ENCODE data around the gene DCLRE1B. TPM values are rescaled to one million over a fixed set of nuclear protein-coding genes. Genes with fewer than 3 reads are reported as not detected.

The DCLRE1B gene
- polyA plus RNA-seq, 1 donor from 2014 or later = 7.3 TPM

DNA sequence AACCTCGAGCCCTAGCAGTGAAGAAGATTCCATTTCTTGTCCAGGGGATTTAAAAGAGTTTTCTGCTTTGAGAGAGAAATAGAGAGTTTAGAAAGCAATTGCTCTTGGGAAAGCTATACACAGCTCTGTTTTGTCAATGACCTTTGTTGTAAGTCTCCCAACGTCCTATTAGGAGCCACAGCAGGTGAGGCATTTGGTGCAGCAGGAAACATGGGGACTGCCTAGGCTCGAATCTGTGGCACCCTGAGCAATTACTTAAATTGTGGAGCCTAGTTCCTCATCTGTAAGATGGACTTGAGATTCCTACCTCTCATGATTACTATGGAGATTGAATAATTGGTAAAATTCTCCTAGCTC lies 8.2 kb downstream of the DCLRE1B start:
- H3F3A ChIP-seq (ENCODE audit: insufficient read depth, low read length, poor library complexity, severe bottlenecking) = no peaks in the 10 kb centered on the region
- H3K27me3 ChIP-seq (ENCODE audit: insufficient read depth, low read depth, low read length) = no peaks in the 10 kb centered on the region
- no peak overlapping the region for H3K27ac ChIP-seq (ENCODE audit: low read length)
- no peak overlapping the region for H2AFZ ChIP-seq (ENCODE audit: low read depth, low read length)
- H3K4me3 ChIP-seq (ENCODE audit: low read length) = no peak overlapping the region
- H3K79me2 ChIP-seq (replicated peaks; ENCODE audit: insufficient read depth, low read length) = no peaks in the 10 kb centered on the region
- H3K9ac ChIP-seq (ENCODE audit: low read length) = no peak overlapping the region
- TF ChIP-seq EP300 (conservative IDR thresholded peaks at IDR 0.05; ENCODE audit: poor library complexity, severe bottlenecking) (no peak), TAF1 (IDR thresholded peaks at IDR 0.05; ENCODE audit: low read depth) (no peak), RAD21 (conservative IDR thresholded peaks at IDR 0.05) (no peak), EZH2 (IDR thresholded peaks at IDR 0.05; ENCODE audit: borderline replicate concordance, insufficient read depth, low read length, poor library complexity, severe bottlenecking) (no peak), SMC3 (conservative IDR thresholded peaks at IDR 0.05; ENCODE audit: poor library complexity) (no peak), POLR2AphosphoS5 (IDR thresholded peaks at IDR 0.05) (no peak)
- TF ChIP-seq, protein P1, sequence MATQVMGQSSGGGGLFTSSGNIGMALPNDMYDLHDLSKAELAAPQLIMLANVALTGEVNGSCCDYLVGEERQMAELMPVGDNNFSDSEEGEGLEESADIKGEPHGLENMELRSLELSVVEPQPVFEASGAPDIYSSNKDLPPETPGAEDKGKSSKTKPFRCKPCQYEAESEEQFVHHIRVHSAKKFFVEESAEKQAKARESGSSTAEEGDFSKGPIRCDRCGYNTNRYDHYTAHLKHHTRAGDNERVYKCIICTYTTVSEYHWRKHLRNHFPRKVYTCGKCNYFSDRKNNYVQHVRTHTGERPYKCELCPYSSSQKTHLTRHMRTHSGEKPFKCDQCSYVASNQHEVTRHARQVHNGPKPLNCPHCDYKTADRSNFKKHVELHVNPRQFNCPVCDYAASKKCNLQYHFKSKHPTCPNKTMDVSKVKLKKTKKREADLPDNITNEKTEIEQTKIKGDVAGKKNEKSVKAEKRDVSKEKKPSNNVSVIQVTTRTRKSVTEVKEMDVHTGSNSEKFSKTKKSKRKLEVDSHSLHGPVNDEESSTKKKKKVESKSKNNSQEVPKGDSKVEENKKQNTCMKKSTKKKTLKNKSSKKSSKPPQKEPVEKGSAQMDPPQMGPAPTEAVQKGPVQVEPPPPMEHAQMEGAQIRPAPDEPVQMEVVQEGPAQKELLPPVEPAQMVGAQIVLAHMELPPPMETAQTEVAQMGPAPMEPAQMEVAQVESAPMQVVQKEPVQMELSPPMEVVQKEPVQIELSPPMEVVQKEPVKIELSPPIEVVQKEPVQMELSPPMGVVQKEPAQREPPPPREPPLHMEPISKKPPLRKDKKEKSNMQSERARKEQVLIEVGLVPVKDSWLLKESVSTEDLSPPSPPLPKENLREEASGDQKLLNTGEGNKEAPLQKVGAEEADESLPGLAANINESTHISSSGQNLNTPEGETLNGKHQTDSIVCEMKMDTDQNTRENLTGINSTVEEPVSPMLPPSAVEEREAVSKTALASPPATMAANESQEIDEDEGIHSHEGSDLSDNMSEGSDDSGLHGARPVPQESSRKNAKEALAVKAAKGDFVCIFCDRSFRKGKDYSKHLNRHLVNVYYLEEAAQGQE (IDR thresholded peaks at IDR 0.05; ENCODE audit: borderline replicate concordance) = no peak
- H3K4me2 ChIP-seq (ENCODE audit: low read length) = no peak overlapping the region
- H3K9me3 ChIP-seq (ENCODE audit: low read length) = no peaks in the 10 kb centered on the region
- H4K20me1 ChIP-seq (ENCODE audit: insufficient read depth) = no peaks in the 10 kb centered on the region
- no peaks in the 10 kb centered on the region for H3K9me2 ChIP-seq (ENCODE audit: insufficient read depth, low read length)
- no peaks in the 10 kb centered on the region for H3K36me3 ChIP-seq (ENCODE audit: insufficient read depth, low read length)

DNA sequence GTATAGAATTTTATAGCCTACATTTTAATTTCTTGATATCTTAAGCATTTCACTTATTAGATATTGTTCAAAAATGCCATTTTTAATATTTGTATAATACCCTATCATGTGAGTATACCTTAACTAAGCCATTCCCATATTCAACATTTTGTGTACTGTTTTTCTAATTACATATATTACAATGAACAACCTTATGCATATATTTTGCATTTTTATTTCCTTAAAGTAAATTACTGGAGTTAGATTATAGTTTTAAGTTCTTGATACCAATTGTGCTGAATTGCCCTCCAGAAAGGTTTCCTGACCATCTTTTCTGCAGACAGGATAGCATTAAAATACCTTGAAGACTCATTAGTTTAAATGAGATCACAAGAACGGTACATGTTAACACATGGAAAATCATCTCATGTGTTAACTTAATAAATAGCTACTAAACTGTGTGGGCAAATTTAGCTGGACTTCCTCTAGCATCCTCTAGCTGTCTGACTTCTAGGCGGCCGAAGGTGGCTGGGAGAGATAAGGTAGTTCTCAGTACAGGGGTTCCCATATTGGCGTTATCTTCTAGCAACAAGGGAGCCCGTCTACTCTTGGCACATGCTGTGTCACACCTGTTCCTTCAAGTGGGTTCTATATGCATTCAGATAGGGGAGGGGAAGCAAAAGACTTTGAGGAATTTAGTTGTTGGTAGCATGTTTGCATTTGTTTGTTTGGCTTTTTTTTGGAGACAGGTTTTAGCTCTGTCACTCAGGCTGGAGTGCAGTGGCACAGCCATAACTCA lies 8.9 kb downstream of the DCLRE1B start:
- Histone ChIP-seq H3K4me3 (ENCODE audit: low read length) (no peak overlapping the region), H3K36me3 (ENCODE audit: insufficient read depth, low read length) (no peaks in the 10 kb centered on the region), H3K79me2 (replicated peaks; ENCODE audit: insufficient read depth, low read length) (no peaks in the 10 kb centered on the region), H3K9me2 (ENCODE audit: insufficient read depth, low read length) (no peaks in the 10 kb centered on the region), H3F3A (ENCODE audit: insufficient read depth, low read length, poor library complexity, severe bottlenecking) (no peaks in the 10 kb centered on the region), H3K4me2 (ENCODE audit: low read length) (no peak overlapping the region), H3K9ac (ENCODE audit: low read length) (no peak overlapping the region), H4K20me1 (ENCODE audit: insufficient read depth) (no peaks in the 10 kb centered on the region), H3K9me3 (ENCODE audit: low read length) (no peaks in the 10 kb centered on the region), H2AFZ (ENCODE audit: low read depth, low read length) (no peak overlapping the region), H3K27ac (ENCODE audit: low read length) (no peak overlapping the region), H3K27me3 (ENCODE audit: insufficient read depth, low read depth, low read length) (no peaks in the 10 kb centered on the region)
- no peak for TF ChIP-seq EP300 (conservative IDR thresholded peaks at IDR 0.05; ENCODE audit: poor library complexity, severe bottlenecking)
- TF ChIP-seq POLR2AphosphoS5 (IDR thresholded peaks at IDR 0.05) = no peak
- no peak for TF ChIP-seq CTCF (IDR thresholded peaks at IDR 0.05; ENCODE audit: poor library complexity, severe bottlenecking)
- no peak for TF ChIP-seq TAF1 (IDR thresholded peaks at IDR 0.05; ENCODE audit: low read depth)
- TF ChIP-seq, protein P1 (IDR thresholded peaks at IDR 0.05; ENCODE audit: borderline replicate concordance) = no peak
- no peak for TF ChIP-seq SMC3 (conservative IDR thresholded peaks at IDR 0.05; ENCODE audit: poor library complexity)
- TF ChIP-seq RAD21 (conservative IDR thresholded peaks at IDR 0.05) = no peak
